ENCODE measurements around the gene EML4.
"Not testable (repeated sequence)": the region's sequence is repeated elsewhere in the genome, so short reads cannot be mapped to it uniquely, and the experiment has no call there.

The EML4 gene

GRCh38 chr2:42173467-42173866, 4.3 kb downstream of the EML4 start:
- DNase-seq: not testable (repeated sequence)

GRCh38 chr2:42176992-42177738, 8.0 kb downstream of the EML4 start:
- no peak for DNase-seq

- no peak for DNase-seq
Measured at GRCh38 chr2:42178335-42178734, 9.2 kb downstream of the EML4 start.

- DNase-seq: no peak
Measured at GRCh38 chr2:42180300-42180699, 11.1 kb downstream of the EML4 start.

- no peak for DNase-seq
Measured at GRCh38 chr2:42182654-42183308, 13.6 kb downstream of the EML4 start.

GRCh38 chr2:42183775-42184174, 14.6 kb downstream of the EML4 start:
- no peak for DNase-seq

- no peak for DNase-seq
Measured at GRCh38 chr2:42184346-42184745, 15.2 kb downstream of the EML4 start.

GRCh38 chr2:42185220-42185921, 16.2 kb downstream of the EML4 start:
- DNase-seq: no peak

GRCh38 chr2:42186366-42186765, 17.2 kb downstream of the EML4 start:
- DNase-seq: no peak

GRCh38 chr2:42186945-42187632, 17.9 kb downstream of the EML4 start:
- DNase-seq: no peak

GRCh38 chr2:42187886-42188285, 18.7 kb downstream of the EML4 start:
- DNase-seq: no peak

GRCh38 chr2:42189235-42189566, 20.0 kb downstream of the EML4 start:
- DNase-seq: no peak

- DNase-seq: no peak
Measured at GRCh38 chr2:42190191-42190590, 21.0 kb downstream of the EML4 start.

- DNase-seq: no peak
Measured at GRCh38 chr2:42191285-42192009, 22.3 kb downstream of the EML4 start.

- DNase-seq: no peak
Measured at GRCh38 chr2:42192010-42192373, 22.8 kb downstream of the EML4 start.

- no peak for DNase-seq
Measured at GRCh38 chr2:42192652-42193566, 23.8 kb downstream of the EML4 start.

GRCh38 chr2:42193722-42194187, 24.6 kb downstream of the EML4 start:
- DNase-seq: no peak

- no peak for DNase-seq
Measured at GRCh38 chr2:42194428-42194827, 25.3 kb downstream of the EML4 start.

GRCh38 chr2:42195559-42195958, 26.4 kb downstream of the EML4 start:
- DNase-seq: no peak

GRCh38 chr2:42196070-42196402, 26.9 kb downstream of the EML4 start:
- DNase-seq: no peak

- DNase-seq: peak; percentile 39
Measured at GRCh38 chr2:42196403-42197267, 27.5 kb downstream of the EML4 start.

All from SIG-M5 (cell line).